Measurements from ENCODE around the gene BMPR2. TPM values are rescaled to one million over a fixed set of nuclear protein-coding genes. Genes with fewer than 3 reads are reported as not detected.
A peak's percentile ranks its signal among the peaks of the same experiment; 100 is the strongest.

BMPR2 gene
- total RNA-seq, 1 experiment from 2014 or later, result 10.0 TPM

DNA sequence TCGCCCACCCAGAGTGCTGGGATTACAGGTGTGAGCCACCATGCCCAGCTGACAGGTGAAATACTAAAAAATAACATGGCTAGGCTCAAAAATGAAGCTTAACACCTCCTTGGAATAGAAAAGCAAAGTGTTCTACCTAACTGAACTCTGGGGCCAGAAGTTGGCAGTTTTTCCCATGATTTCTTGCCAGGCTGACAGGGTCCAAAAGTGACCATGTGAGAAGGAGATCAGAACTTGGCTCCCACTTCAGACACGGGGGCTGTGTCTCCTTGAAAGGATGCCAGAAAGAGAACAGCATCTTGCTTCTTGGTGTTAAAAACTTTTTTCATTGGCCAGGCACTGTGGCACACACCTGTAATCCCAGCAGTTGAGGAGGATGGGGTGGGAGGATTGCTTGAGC, 47.0 kb downstream of the BMPR2 start:
- H3K9me2 ChIP-seq (replicated peaks; ENCODE audit: low read length), result no peaks in the 10 kb centered on the region
- H3K79me2 ChIP-seq (ENCODE audit: low read length), result peaks cover 3% of the 10 kb centered on the region; the same call in 1 of the 2 replicates
- intact Hi-C loops (cut with micrococcal nuclease), result no loop called here
- no peaks in the 10 kb centered on the region for H3F3A ChIP-seq (ENCODE audit: low read length, unreplicated experiment)
- DNase-seq (no peak), ATAC-seq (no peak)
- no peaks in the 10 kb centered on the region for H3K27me3 ChIP-seq (ENCODE audit: low read length)
- no peak overlapping the region for H3K4me3 ChIP-seq (ENCODE audit: low read length)
- TF ChIP-seq EZH2 (IDR thresholded peaks at IDR 0.05; ENCODE audit: low read length, unreplicated experiment) (no peak), EZH2phosphoT487 (IDR thresholded peaks at IDR 0.05; ENCODE audit: borderline replicate concordance, low read length) (no peak)
- TF ChIP-seq, protein P1, sequence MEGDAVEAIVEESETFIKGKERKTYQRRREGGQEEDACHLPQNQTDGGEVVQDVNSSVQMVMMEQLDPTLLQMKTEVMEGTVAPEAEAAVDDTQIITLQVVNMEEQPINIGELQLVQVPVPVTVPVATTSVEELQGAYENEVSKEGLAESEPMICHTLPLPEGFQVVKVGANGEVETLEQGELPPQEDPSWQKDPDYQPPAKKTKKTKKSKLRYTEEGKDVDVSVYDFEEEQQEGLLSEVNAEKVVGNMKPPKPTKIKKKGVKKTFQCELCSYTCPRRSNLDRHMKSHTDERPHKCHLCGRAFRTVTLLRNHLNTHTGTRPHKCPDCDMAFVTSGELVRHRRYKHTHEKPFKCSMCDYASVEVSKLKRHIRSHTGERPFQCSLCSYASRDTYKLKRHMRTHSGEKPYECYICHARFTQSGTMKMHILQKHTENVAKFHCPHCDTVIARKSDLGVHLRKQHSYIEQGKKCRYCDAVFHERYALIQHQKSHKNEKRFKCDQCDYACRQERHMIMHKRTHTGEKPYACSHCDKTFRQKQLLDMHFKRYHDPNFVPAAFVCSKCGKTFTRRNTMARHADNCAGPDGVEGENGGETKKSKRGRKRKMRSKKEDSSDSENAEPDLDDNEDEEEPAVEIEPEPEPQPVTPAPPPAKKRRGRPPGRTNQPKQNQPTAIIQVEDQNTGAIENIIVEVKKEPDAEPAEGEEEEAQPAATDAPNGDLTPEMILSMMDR (conservative IDR thresholded peaks at IDR 0.05; ENCODE audit: low read depth, low read length), result no peak
- POLR2A ChIA-PET (ENCODE audit: unreplicated experiment), result interaction anchor here (0.5 to 0.6 kb wide), 3 partner anchors 35 to 1710 kb away, joined by 3 to 6 read pairs (median 5); no protein-coding TSS in a partner anchor
- H3K9me3 ChIP-seq (ENCODE audit: low read length), result no peaks in the 10 kb centered on the region
- H2AFZ ChIP-seq (ENCODE audit: low read length), result no peak overlapping the region
- BruUV-seq (replicated peaks), result no TSS peak
- H3K4me2 ChIP-seq (ENCODE audit: low read length), result no peak overlapping the region
- no peaks in the 10 kb centered on the region for H3K36me3 ChIP-seq (ENCODE audit: low read depth, low read length)
- CTCF ChIA-PET, result no interaction called here
- H4K20me1 ChIP-seq (ENCODE audit: low read length), result no peaks in the 10 kb centered on the region
- H3K4me1 ChIP-seq (ENCODE audit: insufficient read depth, low read length), result peaks cover 8% of the 10 kb centered on the region
- no peak overlapping the region for H3K9ac ChIP-seq (ENCODE audit: low read length)
- no peak overlapping the region for H3K27ac ChIP-seq (ENCODE audit: low read length)

DNA sequence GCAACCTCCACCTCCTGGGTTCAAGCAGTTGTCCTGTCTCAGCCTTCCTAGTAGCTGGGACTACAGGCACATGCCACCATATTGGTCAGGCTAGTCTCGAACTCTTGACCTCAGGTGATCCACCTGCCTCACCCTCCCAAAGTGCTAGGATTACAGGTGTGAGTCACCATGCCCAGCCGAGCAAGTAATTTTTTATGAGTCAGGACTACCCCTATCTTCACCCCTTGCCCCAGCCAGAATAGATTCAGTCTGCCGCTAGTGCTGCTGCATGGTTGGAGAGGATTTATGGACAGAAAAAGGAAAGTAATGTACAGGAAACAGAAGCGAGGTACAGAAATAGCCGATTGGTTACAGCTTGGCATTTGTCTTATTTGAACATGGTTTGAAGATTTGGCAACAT, 48.9 kb downstream of the BMPR2 start:
- no peak overlapping the region for H2AFZ ChIP-seq (ENCODE audit: low read length)
- intact Hi-C loops (cut with micrococcal nuclease), result no loop called here

DNA sequence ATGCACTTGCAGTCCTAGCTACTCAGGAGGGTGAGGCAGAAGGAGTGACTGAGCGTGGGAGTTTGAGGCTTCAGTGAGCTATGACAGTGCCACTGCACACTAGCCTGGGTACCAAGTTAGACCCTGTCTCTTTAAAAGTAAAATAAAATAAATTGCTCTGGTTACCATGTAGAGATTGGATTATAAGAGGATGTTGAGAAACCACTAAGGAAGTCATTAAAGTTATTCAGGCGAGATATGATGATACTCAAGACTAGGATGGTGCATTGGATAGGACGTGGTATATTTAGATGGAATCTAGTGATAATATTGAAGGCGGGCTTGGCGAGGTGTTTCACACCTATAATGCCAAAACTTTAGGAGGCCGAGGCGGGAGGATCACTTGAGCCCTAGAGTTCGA, 50.6 kb downstream of the BMPR2 start:
- no peak overlapping the region for H3K27ac ChIP-seq (ENCODE audit: low read length)
- H3K79me2 ChIP-seq (ENCODE audit: low read length), result peaks cover 3% of the 10 kb centered on the region; the same call in 1 of the 2 replicates
- TF ChIP-seq, protein P1 (conservative IDR thresholded peaks at IDR 0.05; ENCODE audit: low read depth, low read length), result no peak
- TF ChIP-seq EZH2 (IDR thresholded peaks at IDR 0.05; ENCODE audit: low read length, unreplicated experiment) (no peak), EZH2phosphoT487 (IDR thresholded peaks at IDR 0.05; ENCODE audit: borderline replicate concordance, low read length) (no peak)
- BruUV-seq (replicated peaks), result no TSS peak
- ChIA-PET POLR2A (ENCODE audit: unreplicated experiment) (no interaction called here), CTCF (interaction anchor here (0.6 to 0.7 kb wide), 2 partner anchors 395 to 484 kb away, joined by 5 to 7 read pairs; no protein-coding TSS in a partner anchor)
- no peak overlapping the region for H3K4me2 ChIP-seq (ENCODE audit: low read length)
- ATAC-seq, result no peak
- no peaks in the 10 kb centered on the region for H3F3A ChIP-seq (ENCODE audit: low read length, unreplicated experiment)
- no peaks in the 10 kb centered on the region for H3K36me3 ChIP-seq (ENCODE audit: low read depth, low read length)
- H3K4me1 ChIP-seq (ENCODE audit: insufficient read depth, low read length), result peaks cover 8% of the 10 kb centered on the region
- H3K27me3 ChIP-seq (ENCODE audit: low read length), result no peaks in the 10 kb centered on the region
- intact Hi-C loops (cut with micrococcal nuclease), result no loop called here
- H3K9ac ChIP-seq (ENCODE audit: low read length), result no peak overlapping the region
- DNase-seq, result no peak
- H4K20me1 ChIP-seq (ENCODE audit: low read length), result no peaks in the 10 kb centered on the region
- no peak overlapping the region for H2AFZ ChIP-seq (ENCODE audit: low read length)
- H3K9me2 ChIP-seq (replicated peaks; ENCODE audit: low read length), result no peaks in the 10 kb centered on the region
- H3K4me3 ChIP-seq (ENCODE audit: low read length), result no peak overlapping the region
- no peaks in the 10 kb centered on the region for H3K9me3 ChIP-seq (ENCODE audit: low read length)

More for the DNA sequence above, 48.9 kb downstream of the BMPR2 start:
- POLR2A ChIA-PET (ENCODE audit: unreplicated experiment), result no interaction called here
- Histone ChIP-seq H3K4me3 (ENCODE audit: low read length) (no peak overlapping the region), H3K27me3 (ENCODE audit: low read length) (no peaks in the 10 kb centered on the region), H3K4me1 (ENCODE audit: insufficient read depth, low read length) (peaks cover 8% of the 10 kb centered on the region), H3K9me2 (replicated peaks; ENCODE audit: low read length) (no peaks in the 10 kb centered on the region), H3K9ac (ENCODE audit: low read length) (no peak overlapping the region), H4K20me1 (ENCODE audit: low read length) (no peaks in the 10 kb centered on the region), H3F3A (ENCODE audit: low read length, unreplicated experiment) (no peaks in the 10 kb centered on the region), H3K27ac (ENCODE audit: low read length) (no peak overlapping the region), H3K9me3 (ENCODE audit: low read length) (no peaks in the 10 kb centered on the region), H3K79me2 (ENCODE audit: low read length) (peaks cover 3% of the 10 kb centered on the region; the same call in 1 of the 2 replicates), H3K4me2 (ENCODE audit: low read length) (no peak overlapping the region), H3K36me3 (ENCODE audit: low read depth, low read length) (no peaks in the 10 kb centered on the region)
- DNase-seq, result peak; percentile 35
- TF ChIP-seq EZH2phosphoT487 (IDR thresholded peaks at IDR 0.05; ENCODE audit: borderline replicate concordance, low read length), result no peak
- no peak for TF ChIP-seq EZH2 (IDR thresholded peaks at IDR 0.05; ENCODE audit: low read length, unreplicated experiment)
- TF ChIP-seq, protein P1 (conservative IDR thresholded peaks at IDR 0.05; ENCODE audit: low read depth, low read length), result no peak
- BruUV-seq (replicated peaks), result no TSS peak
- CTCF ChIA-PET, result no interaction called here
- ATAC-seq, result no peak

Data from PC-3 (cell line).